Measurements from ENCODE around the gene BCL2L15.

Gene BCL2L15

DNA sequence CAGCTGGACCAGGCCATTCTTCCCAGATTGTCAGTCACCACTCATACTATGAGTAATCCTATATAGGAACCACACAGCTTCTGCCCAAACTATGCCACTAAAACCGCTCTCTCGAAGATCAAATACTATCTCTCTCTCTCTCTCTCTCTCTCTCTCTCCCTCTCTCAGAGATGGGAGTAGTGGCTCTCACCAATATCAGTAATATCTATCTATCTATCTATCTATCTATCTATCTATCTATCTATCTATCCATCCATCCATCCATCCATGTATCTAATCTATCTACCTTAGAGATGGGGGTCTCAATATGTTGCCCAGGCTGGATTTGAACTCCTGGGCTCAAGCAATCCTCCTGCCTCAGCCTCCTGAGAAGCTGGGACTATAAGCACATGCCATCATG, 37.1 kb upstream of the BCL2L15 start:
- Mint-ChIP-seq H3K4me1 (peaks cover 16% of the 10 kb centered on the region), H3K9me3 (no peaks in the 10 kb centered on the region)

DNA sequence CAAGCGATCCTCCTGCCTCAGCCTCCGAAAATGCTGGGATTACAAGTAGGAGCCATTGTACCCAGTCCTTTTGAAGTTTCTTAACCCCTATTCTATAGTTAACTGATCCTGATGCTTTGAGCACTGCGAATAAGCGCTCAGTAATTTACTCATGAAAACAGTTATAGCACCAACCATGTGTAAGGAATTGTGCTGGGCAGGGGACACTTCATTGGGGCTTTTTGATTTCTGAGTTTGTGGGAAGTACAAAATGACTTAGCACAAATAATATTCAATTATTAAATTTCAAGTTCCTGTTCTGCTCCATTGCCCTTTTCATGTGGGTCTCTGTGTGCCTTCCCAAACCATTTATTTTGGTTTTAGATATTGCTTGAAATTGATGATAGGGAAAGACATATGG, 35.6 kb upstream of the BCL2L15 start:
- Mint-ChIP-seq H3K4me3 (no peak overlapping the region), H3K4me1 (peaks cover 5% of the 10 kb centered on the region), H3K27me3 (ENCODE audit: low read depth, poor library complexity) (peaks cover 55% of the 10 kb centered on the region)

More for the DNA sequence above, 37.1 kb upstream of the BCL2L15 start:
- no peak overlapping the region for H3K4me3 Mint-ChIP-seq
- DNase-seq, result no peak
- H3K27ac Mint-ChIP-seq, result no peak overlapping the region
- H3K27me3 Mint-ChIP-seq (ENCODE audit: low read depth, poor library complexity), result peaks cover 49% of the 10 kb centered on the region
- TF ChIP-seq, protein P1, sequence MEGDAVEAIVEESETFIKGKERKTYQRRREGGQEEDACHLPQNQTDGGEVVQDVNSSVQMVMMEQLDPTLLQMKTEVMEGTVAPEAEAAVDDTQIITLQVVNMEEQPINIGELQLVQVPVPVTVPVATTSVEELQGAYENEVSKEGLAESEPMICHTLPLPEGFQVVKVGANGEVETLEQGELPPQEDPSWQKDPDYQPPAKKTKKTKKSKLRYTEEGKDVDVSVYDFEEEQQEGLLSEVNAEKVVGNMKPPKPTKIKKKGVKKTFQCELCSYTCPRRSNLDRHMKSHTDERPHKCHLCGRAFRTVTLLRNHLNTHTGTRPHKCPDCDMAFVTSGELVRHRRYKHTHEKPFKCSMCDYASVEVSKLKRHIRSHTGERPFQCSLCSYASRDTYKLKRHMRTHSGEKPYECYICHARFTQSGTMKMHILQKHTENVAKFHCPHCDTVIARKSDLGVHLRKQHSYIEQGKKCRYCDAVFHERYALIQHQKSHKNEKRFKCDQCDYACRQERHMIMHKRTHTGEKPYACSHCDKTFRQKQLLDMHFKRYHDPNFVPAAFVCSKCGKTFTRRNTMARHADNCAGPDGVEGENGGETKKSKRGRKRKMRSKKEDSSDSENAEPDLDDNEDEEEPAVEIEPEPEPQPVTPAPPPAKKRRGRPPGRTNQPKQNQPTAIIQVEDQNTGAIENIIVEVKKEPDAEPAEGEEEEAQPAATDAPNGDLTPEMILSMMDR (IDR thresholded peaks at IDR 0.05), result no peak
- H3K36me3 Mint-ChIP-seq (ENCODE audit: low read depth), result no peaks in the 10 kb centered on the region

DNA sequence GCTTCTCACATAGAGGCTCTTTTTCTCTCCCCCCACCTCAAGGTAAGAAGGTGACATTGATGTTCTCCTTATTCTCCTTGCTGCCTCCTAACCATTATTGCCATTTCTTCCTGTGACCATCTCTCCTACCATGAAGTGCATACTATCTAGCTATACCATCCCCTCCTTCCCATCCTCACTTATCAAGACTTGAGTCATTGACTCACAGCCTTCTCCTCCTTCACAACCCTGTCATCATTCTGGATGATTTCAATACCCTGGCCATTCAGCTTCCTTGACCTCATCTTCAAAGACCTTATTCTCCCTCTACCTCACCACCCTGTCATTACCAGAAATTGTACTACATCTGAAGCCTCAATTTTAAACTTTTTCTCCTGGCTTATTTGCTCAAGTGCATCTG, 30.9 kb upstream of the BCL2L15 start:
- Mint-ChIP-seq H3K4me1 (no peaks in the 10 kb centered on the region), H3K9me3 (no peaks in the 10 kb centered on the region), H3K36me3 (ENCODE audit: low read depth) (no peaks in the 10 kb centered on the region), H3K4me3 (no peak overlapping the region), H3K27me3 (ENCODE audit: low read depth, poor library complexity) (peaks cover 26% of the 10 kb centered on the region), H3K27ac (no peak overlapping the region)
- DNase-seq, result no peak
- TF ChIP-seq, protein P1 (IDR thresholded peaks at IDR 0.05), result no peak

More for the DNA sequence above, 35.6 kb upstream of the BCL2L15 start:
- H3K36me3 Mint-ChIP-seq (ENCODE audit: low read depth), result no peaks in the 10 kb centered on the region
- H3K27ac Mint-ChIP-seq, result no peak overlapping the region
- no peak for DNase-seq
- TF ChIP-seq, protein P1 (IDR thresholded peaks at IDR 0.05), result no peak
- H3K9me3 Mint-ChIP-seq, result no peaks in the 10 kb centered on the region

DNA sequence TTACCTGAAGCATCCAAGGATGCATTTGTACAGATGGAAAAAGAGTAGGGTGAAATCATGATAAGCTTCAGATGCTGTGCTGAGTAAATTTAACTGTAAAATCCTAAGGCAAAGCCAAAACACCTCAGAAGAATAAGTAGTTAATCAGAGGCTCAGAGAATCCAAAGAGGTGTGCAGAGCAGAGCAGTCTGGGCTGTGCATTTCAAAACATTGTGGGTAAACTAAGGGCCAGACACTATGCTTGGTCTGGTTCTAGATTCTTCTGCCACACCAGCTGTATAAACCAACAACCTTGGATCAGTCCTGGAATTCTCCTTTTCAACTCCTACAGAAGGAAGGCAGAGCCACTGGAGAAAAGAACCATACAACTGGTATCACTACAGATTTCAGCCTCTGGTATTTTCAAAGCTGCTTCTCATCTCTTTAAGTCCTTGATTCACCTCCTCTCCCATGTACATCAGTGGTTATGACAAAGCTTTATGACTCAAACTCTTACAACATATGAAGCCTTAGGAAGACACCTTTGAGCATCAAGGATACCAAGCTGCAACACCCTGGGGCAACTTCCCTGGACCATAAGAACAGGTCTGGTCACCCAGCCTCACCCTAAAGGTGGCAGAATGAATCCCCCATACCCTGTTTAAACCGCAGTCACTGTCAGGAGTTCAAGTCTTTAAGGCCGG, 30.2 kb upstream of the BCL2L15 start:
- H3K36me3 Mint-ChIP-seq (ENCODE audit: low read depth), result no peaks in the 10 kb centered on the region
- peaks cover 19% of the 10 kb centered on the region for H3K27me3 Mint-ChIP-seq (ENCODE audit: low read depth, poor library complexity)
- TF ChIP-seq, protein P1 (IDR thresholded peaks at IDR 0.05), result no peak

DNA sequence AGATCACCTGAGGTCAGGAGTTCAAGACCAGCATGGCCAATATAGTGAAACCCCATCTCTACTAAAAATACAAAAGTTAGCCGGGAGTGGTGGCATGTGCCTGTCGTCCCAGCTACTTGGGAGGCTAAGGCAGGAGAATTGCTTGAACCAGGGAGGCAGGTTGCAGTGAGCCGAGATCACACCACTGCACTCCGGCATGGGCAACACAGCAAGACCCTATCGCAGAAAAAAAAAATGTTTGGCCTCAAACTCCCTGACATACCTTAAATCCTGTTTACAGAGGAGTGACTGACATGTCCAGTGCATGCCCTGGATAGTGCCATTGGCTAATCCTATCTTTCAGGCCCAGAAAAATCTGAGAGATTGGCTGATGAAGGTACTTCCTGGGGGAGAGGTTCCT, 29.6 kb upstream of the BCL2L15 start:
- H3K9me3 Mint-ChIP-seq, result no peaks in the 10 kb centered on the region
- H3K36me3 Mint-ChIP-seq (ENCODE audit: low read depth), result no peaks in the 10 kb centered on the region
- no peak overlapping the region for H3K27ac Mint-ChIP-seq
- no peak for DNase-seq
- H3K4me3 Mint-ChIP-seq, result no peak overlapping the region
- no peaks in the 10 kb centered on the region for H3K4me1 Mint-ChIP-seq
- peaks cover 17% of the 10 kb centered on the region for H3K27me3 Mint-ChIP-seq (ENCODE audit: low read depth, poor library complexity)
- TF ChIP-seq, protein P1 (IDR thresholded peaks at IDR 0.05), result no peak

More for the DNA sequence above, 30.2 kb upstream of the BCL2L15 start:
- Mint-ChIP-seq H3K4me1 (no peaks in the 10 kb centered on the region), H3K4me3 (no peak overlapping the region), H3K27ac (no peak overlapping the region), H3K9me3 (no peaks in the 10 kb centered on the region)
- no peak for DNase-seq
